Mammary epithelial cell (primary cell): ENCODE data around the gene TPD52L2.

Source experiments
- EZH2 ChIP-seq: IDR thresholded peaks from 2 replicates; pipeline ENCODE4 v1.6.1; 2012; ENCODE audit warnings: low read length, inconsistent platforms, borderline replicate concordance
- TF ChIP-seq, protein P1 (sequence below), 2 donors: IDR thresholded peaks in 1 of 2; conservative IDR thresholded peaks in 1 of 2; 2 replicates each; pipeline ENCODE4 v1.5.1; 2011 to 2012; ENCODE audit warnings: inconsistent platforms in 2 of 2, low read length in 2 of 2, mild to moderate bottlenecking in 2 of 2, control low read depth in 1 of 2, low read depth in 1 of 2; ENCODE audit not compliant: insufficient read depth in 1 of 2; ENCODE audit errors: extremely low read depth in 1 of 2

GRCh38 chr20:63886054-63886419, 21.0 kb downstream of the TPD52L2 start:
- TF ChIP-seq, protein P1, sequence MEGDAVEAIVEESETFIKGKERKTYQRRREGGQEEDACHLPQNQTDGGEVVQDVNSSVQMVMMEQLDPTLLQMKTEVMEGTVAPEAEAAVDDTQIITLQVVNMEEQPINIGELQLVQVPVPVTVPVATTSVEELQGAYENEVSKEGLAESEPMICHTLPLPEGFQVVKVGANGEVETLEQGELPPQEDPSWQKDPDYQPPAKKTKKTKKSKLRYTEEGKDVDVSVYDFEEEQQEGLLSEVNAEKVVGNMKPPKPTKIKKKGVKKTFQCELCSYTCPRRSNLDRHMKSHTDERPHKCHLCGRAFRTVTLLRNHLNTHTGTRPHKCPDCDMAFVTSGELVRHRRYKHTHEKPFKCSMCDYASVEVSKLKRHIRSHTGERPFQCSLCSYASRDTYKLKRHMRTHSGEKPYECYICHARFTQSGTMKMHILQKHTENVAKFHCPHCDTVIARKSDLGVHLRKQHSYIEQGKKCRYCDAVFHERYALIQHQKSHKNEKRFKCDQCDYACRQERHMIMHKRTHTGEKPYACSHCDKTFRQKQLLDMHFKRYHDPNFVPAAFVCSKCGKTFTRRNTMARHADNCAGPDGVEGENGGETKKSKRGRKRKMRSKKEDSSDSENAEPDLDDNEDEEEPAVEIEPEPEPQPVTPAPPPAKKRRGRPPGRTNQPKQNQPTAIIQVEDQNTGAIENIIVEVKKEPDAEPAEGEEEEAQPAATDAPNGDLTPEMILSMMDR (conservative IDR thresholded peaks at IDR 0.05 in 1 of 2, IDR thresholded peaks at IDR 0.05 in 1 of 2; ENCODE audit: extremely low read depth in 1 of 2, insufficient read depth in 1 of 2, low read depth in 1 of 2, low read length in 2 of 2), result no peak
- TF ChIP-seq EZH2, result no peak
